Fibroblast of skin of right biceps (primary cell): ENCODE results near the gene TMPRSS11A.

Experiments used
- DNase-seq: peaks from one replicate; pipeline ENCODE4 v3.0.0-alpha.2; 2013

Gene TMPRSS11A

DNA sequence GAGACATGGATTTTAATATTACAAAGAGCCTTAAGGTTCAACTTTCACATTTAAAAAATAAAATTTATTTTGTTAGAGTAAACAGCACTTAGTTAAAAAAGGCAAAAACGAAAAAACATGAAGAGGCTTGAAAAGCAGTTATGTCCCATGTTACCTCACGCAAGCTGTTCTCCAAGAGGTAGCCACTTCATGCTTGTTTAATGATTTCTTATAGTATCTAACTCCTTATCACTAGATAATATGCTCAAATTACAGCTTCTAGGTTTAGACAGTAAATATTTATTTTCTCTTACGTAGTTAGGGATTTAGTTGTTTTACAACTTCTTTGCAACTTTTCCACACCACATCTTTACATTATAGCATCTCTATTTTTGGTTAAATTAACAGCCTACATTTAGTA lies 51.7 kb downstream of the TMPRSS11A start:
- no peak for DNase-seq

DNA sequence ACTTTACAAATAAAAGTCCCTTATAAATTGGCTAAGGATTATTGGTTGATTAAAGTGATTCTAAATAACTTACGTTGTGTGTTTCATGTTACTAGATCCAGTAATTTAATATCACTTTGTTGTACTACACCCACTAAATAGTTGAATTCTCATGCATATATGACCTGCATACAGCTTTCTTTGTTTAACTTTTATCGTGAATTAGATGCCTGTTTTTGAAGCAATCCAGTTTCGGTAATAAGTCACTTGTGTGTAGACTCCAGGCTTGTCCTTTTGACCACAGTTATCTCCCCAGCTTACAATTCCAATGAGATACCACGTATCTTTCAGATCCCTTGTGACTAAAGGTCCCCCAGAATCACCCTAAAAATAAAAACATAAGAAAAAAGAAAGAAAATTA lies 52.2 kb downstream of the TMPRSS11A start:
- no peak for DNase-seq

DNA sequence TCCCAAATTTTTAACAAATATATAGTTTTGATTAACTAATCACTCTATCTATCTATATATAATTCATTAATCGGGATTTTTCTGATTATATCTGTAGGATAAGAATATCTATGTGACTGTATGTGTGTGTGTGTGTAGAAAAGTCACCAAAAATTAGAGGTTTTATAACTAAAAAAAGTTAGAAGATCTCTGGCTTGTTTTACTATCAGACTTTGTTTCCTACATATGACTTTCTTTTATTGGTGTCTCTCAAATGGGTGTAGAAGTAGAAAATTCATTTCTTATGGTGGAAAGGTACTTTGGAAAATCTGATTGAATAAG lies 52.7 kb downstream of the TMPRSS11A start:
- DNase-seq: no peak

DNA sequence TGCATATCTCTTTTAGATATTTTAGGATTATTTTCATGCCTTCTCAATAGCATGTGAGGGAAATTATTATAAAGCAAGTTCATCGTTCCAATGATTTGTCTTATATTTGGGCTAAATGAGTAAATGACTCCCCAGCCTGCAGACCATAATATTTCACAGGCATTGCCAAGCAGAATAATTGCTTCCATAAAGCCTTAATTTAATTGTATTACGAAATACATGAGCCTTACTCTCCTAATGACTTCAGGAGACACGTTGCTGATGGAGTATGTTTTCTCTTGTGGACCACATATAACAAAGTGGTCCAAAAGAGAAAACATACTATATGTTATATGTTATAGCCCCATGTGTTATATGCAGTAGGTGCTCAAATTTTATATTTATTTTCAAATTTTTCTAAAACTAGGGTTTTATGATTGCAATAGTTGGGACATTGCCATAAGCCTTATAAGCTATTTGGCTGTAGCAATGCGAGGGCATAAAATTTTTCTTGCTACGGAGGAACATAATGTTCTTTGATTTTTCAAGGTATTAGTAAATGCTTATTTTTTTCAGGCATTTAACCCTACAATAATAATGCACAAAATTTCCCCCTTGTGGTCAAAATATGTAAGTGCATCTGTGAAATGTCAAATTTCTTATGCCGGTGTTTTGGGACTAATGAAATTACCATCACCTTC lies 53.2 kb downstream of the TMPRSS11A start:
- DNase-seq: peak; percentile 27

DNA sequence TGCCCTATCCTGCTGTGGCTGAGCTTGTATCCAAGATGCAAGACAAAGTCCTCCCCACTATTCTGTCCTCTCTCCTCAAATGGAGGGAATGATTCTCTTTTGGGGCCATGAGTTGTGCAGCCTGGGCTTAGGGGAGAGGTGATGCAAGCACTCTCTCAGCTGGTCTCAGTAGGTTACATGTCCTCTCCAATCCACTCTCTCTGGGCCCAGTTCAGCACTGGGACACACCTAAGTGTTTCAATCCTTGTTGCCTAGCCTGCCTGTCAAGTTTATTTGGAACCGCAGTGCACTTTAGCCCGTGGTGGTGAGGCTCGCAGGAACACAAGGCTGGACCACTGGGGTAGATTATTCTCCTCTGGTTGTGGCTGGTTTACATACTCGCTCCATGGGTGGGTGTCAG lies 55.6 kb downstream of the TMPRSS11A start:
- no peak for DNase-seq

DNA sequence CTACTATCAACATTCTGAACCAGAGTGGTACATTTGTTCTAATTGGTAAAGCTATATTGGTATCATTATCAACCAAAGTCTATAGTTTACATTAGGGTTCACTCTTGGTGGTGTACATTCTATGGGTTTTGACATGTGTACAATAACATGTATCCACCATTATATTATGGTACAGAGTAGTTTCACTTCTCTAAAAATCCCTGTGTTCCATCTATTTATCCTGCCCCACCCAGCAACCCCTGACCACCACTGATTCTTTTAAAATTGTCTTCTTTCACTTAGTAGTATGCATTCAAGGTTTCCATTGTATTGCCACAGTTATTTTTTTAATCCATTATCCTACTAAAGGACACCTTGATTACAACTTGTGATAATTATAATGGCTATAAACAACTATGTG lies 64.2 kb downstream of the TMPRSS11A start:
- DNase-seq: no peak

DNA sequence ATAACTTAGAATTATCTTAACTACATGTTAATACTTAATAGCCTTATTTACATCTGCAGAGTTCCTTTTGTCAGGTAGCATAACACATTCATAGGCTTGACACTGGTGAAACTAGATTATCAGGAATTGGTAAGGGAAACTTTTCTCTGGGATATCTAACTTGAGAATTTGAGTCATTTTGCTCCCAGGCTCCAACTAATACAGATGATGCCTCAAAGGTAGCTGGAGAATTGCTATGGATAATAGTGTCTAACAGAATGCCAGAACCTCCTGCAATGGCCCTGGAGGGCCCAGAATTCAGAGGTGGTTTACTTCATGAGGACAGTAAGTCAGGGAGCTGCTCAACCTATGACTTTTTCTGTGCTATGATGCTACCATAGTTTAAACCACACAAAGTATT lies 65.6 kb downstream of the TMPRSS11A start:
- no peak for DNase-seq

DNA sequence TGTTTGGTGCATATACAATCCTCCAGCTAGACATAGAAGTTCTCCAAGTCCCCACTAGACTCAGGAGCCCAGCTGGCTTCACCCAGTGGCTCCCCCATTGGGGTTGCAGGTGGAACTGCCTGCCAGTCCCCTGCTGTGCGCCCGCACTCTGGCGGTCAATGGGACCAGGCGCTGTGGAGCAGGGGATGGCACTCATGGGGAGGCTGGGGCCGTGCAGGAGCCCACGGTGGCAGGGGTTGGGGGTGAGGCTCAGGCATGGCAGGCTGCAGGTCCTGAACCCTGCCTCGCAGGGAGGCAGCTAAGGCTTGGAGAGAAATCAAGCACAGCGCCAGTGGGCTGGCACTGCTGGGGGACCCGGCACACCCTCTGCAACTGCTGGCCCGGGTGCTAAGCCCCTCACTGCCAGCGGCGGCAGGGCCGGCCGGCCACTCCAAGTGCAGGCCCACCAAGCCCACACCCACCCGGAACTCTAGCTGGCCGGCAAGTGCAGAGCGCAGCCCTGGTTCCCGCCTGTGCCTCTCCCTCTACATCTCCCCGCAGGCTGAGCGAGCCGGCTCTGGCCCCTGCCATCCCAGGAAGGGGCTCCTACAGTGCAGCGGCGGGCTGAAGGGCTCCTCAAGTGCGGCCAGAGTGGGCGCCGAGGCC lies 66.8 kb downstream of the TMPRSS11A start:
- no peak for DNase-seq

DNA sequence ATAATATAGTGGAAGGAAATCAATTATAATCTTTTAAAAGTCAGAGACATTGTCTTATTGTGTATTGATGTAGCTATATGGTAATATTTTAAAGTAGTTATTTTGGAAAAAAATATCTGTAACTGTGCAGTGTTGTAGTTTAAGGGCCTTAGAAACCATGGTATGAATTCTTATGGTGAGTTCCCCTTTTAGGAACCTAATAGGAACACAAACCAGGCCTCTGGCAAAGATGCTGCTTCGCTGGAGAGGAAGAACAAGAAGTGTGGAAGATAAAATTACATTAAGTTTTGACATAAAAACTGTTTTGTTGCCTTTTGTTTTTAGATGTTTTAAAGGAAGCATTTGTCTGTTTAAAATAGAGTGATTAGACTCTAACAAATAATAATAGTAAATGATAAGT lies 68.6 kb downstream of the TMPRSS11A start:
- DNase-seq: no peak

DNA sequence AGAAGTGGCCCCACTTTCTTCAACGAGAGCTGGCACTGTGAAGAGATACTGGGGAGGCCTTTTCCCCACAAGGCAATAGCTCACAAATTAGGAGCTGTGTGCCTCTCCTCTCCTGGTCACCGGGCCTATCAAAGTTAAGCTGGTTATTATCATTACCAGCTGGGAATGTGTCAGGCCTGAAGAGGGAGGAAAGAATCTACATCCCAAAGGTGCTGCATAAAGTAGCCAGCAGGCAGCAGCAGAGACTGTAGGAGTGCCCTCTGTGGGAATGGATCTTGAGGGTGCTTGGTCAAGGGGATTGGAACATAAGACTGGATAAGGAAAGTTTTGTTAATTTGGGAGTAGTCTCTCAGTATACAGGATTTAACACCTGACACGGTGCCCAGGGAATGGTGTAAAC lies 70.4 kb downstream of the TMPRSS11A start:
- peak; percentile 11 for DNase-seq

DNA sequence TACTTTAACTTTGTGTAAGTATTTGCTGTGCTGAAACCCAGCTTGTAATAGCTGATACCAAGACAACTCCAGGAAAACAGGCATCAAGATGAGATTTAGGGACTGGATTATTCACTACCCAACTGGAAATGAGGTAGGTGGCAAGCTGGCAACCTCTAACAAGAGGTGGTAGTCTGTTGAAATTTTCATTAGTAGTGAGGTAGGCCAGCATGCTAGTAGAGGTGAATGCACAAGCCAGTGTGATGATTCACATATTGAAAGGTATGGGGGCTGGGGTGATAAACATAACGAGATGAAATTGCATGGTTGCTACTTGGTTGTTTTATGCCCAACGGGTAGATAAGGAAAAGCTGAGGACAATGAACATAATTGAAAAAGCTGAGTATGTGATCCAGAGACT lies 71.0 kb downstream of the TMPRSS11A start:
- DNase-seq: no peak

DNA sequence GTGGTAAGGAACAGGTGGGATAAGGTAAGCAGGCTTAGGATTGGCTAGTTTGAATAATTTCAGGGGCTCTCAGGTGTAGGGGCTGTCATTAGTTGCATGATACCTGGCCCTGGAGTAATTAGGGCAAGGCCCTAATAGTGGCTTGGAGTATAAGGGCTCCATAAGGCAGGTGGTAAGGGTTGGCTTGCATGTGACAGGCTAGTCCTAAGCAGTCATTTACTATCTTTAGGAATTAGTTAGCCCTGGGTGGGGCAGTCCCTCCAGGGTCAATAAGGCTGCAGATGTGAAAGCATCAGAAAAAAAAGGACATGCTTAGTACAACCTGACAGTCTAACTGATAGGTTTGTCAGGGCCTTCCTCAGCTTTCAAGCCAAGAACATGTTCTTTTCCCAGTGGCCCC lies 71.6 kb downstream of the TMPRSS11A start:
- DNase-seq: no peak

DNA sequence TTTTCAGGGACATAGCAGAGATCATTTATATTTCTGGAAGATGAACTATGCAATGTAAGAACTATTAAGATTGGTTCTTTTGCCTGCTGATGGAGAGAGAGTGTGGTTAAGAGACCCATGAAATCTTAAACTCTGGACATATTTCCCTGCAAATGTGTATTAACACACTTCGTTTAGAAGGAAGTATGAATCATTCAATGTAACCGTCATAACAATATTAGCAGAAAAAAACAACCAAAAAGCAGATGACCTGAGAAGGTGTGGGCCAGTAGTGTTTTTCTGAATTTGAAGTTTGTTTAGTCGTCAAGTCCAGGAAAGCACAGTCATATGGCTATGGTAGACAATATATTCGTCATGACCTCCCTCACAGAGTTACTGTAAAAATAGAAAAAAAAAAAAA lies 77.0 kb downstream of the TMPRSS11A start:
- peak; percentile 57 for DNase-seq

DNA sequence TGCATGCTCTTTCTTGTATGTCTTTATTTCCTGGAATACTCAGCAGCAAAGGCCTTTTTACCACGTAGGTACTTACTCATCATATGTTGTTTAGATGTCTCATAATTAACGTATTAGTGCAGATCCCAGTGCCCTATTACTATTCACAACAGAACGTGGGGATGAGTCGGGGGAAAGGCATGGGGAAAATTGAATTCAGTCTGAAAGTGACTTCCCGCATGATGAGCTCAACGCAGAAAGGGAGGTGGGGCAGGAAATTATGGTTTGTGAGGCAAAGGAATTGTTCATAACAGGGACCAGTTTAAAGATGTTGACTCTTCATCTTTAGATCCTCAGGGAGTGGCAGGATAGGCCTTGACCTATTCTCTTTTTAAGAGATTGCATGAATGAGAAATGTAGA lies 77.5 kb downstream of the TMPRSS11A start:
- peak; percentile 97 for DNase-seq

DNA sequence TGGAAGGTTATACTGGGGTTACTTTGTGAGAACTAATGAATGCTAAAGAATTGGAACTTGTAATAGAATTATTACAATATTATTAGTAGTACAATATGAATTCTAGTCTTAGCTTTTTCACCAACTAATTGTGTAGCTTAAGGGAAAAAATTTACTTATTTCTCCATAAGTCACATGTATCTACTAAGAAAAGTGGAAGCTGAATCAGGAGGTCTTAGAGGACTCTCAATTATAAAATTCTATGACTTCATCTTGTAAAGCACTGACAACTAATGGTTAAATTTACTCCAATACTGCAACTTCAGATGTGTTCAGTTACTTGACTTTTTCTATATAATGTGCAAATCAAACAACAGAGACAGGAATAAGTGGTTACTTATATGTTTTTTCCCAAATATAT lies 78.6 kb downstream of the TMPRSS11A start:
- DNase-seq: no peak

DNA sequence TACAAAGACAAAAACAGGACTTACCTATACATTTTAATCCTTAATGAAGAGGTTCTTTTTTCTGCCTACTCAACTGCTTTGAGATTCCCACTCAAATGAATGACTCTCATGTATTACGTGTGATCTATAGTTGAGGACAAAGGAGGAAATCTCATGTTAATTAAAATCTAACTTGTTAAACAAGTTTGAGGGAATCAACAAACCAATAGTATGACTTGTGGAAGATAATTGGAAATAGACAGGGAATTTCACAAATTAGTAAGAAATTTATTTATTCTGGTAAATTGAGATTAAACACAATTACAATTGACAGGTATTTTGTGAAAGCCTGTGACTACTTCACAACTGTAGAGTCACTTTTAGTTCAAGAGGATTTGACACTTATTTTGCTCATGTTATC lies 79.4 kb downstream of the TMPRSS11A start, which contains the start of gene TMPRSS11D:
Gene TMPRSS11D, minus strand, starts transcription at position 101 of the 400 bp plus-strand sequence. Its CDS starts 69 bp downstream, at position 32.
- DNase-seq: no peak

DNA sequence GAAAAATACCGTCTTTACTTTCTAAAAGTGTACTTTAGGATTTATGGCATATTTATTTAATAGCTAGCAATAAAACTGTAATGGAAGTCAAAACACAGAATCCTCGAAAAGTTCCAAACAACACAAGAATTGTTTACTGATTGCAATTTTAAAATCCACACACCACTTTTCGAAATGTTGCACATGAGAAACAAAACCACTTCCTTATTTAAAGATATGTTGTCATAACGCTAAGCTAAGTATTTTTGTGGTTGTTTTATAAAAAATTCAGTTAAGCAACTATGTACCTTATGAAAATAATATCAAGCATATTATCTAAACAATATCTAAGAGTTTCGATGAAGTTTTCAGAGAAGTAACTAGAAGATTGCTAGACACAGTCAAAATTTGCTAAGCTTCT lies 79.8 kb downstream of the TMPRSS11A start:
- no peak for DNase-seq

DNA sequence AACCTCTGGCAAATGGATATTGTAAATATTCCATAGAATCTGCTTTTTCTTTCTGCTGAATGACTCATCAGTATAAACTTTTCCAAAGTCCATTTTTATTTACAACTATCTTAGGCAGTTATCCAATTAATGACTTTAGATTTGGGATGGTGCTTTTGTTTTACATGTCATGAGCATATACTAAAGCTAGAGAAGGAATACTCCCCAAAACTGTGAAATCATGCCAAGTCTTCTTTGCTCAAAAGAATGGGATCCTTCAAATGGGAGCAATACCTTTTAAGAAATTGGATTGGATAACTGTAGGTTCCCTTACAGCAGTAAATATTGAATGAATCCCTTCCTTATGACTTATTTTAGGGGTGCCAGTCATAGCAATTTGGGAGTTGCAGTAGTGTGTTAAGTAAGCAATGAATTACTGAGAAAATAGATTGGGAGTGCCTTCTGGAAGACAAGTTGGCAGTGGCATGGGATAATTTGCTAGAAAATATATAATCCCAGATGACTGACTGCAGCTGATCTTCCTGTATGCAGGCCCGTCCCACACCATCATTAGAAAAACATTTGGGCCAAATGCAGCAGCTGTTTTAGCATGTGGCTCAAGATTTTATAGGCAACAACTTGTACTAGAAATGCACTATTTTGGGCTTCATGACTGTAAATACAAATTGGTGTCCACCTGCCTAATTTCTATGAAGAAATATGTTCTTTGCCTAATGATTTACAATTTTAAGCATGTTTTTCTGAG lies 82.3 kb downstream of the TMPRSS11A start:
- no peak for DNase-seq

DNA sequence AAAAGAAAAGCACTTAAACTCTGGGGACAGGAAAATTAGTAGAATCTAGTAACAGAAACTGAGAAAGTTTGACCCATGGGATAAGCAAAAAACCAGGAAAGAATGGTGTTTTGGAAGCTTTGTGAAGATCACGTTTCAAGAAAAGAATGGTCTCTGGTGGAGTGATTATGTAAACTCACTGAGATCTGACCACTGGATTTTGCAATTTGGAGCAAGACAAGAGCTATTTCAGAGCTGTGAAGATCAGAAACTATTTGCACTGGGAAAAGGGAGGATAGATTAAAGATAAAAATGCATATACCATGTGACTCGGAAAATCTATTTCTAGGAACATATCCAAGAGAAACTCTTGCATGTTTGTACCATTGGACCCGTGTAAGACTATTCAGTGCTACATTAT lies 83.8 kb downstream of the TMPRSS11A start:
- peak; percentile 3 for DNase-seq

DNA sequence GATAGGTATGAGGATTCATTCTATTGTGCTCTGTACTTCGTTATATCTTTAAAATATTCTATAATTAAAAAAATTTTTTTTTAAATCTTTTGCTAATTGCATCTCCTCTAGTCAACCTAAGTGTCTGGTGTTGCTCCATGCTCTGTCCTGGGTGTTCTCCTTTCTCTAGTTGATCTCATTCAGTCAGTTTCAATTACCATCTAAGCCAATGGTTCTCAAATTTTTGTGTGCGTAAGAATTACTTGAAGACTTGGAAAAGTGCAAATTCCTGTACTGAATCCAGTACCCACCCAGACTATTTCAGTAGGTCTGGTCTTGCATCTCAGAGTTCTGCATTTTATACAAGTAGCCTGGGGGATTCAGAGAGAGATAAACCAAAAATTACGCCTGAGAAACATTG lies 86.2 kb downstream of the TMPRSS11A start:
- DNase-seq: no peak

DNA sequence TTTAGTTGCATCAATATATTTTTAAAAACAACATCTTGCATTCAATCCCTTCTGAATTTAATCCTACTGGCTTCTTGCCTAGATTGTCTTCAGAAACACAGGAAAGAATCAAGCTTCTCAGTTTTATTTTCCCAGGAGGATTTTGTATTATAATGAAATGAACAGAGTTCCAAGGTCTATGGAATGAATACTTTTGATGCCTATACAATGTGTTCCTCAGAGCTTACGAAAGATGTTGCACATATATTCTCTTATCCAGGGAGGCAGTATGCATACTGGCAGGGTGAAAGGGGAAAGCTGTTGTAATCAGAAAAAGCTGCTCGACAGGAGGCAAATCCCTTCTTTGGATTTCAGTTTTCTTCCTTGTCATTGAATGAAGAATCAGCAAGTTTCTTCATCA lies 88.3 kb downstream of the TMPRSS11A start:
- peak; percentile 35 for DNase-seq

DNA sequence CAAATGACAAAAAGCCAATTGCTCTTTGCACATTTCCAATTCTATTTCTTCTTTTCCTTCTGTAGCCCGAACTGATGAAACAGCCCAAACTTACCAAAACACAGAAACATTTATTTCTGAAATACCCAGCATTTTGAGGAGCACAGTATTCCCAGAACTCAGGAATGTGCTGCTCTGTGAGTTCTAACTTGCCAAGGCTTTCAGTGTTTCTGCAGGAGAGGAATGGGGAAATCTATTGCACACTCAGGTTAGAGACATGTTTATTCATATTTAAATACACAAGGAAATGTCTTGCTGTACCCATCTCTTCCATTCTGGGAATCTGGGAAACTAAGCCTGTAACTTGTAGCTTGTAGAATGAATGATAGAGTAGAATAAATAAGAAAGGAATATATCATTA lies 90.2 kb downstream of the TMPRSS11A start:
- peak; percentile 8 for DNase-seq

DNA sequence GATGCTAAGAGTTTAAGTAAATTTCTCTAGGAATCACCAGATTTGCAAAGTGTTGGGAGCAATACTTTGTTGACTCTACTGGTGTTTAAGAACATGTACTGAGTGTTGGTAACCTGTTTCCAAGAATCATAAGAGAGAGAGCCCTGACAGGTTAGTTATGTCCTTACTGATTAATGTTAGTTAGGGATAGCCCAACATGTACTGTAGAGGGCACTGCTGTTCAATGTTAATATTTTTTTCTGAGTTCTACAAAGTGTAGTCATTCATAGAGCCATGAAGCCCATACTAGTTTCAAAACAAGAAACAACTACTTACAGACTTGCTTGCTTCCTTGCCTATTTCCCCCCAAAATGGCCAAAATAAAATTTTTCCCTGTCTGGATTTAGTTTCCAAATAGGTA lies 91.4 kb downstream of the TMPRSS11A start:
- DNase-seq: peak; percentile 51

DNA sequence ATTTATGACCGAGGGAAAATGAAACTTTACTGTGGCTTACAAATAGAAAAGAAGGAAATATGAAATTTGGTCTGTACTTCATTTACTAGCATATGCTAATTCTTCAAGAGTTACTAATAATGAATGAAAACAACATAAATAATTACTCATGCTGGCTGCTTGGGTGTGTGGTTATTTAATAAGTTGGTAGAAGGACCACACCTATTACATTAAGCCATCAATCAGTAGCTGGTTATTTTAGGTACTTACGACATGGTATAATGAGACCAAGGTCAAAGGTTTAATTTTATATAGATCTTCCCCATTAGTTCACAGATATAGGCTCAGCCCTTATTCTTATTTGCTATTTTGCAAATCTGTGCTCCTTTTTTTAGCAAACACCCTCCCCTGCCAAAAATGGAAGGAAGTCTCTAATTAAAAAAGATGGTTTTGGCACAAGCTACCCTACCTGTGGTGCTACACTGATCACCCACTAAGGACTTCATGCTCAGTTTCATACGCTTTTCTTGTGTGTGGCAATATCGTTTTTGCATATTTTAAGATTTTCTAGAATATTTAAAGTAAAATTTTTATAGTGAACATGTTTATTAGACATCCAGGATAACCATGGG lies 93.6 kb downstream of the TMPRSS11A start:
- no peak for DNase-seq
